HCT116 (cell line): ENCODE measurements around the gene MDP1. TPM values are rescaled to one million over a fixed set of nuclear protein-coding genes. Genes with fewer than 3 reads are reported as not detected.
A peak's percentile ranks its signal among the peaks of the same experiment; 100 is the strongest.

Experiments used
- ATAC-seq: fragments of 200-7000 bp; cut with Tn5 transposase; 2 replicates; pipeline ENCODE4 v1.9.1; 2020; ENCODE audit warnings: mild to moderate bottlenecking, moderate library complexity
- BruUV-seq: library from RNA; stranded (reverse); fragments of 400-500 nt; replicated peaks from 2 replicates; lab custom pipeline; 2021; lab: Mats Ljungman, UMichigan
- CTCF ChIA-PET: fragments of 300-600 bp; sonication (Branson Sonifier 250); formaldehyde crosslinking; loops from one replicate; lab custom pipeline; 2021; ENCODE audit warnings: antibody characterized with exemption; lab: Charles Lee
- POLR2A ChIA-PET: fragments of 300-600, 350-600 bp; sonication (Branson Sonifier 250); formaldehyde crosslinking; loops from one replicate; lab custom pipeline; 2021; ENCODE audit warnings: antibody characterized with exemption; lab: Charles Lee
- RAD21 ChIA-PET, 2 experiments: fragments of 300-600 bp; sonication (Branson Sonifier 250); formaldehyde crosslinking; loops; one replicate each; lab custom pipeline; 2023; ENCODE audit warnings: low total read pairs in 2 of 2; ENCODE audit not compliant: uncharacterized antibody in 2 of 2, unreplicated experiment in 2 of 2, low non-redundant PET in 1 of 2; lab: Charles Lee
- DNase-seq: peaks from one replicate; pipeline ENCODE4 v3.0.0-alpha.2; 2010; ENCODE audit warnings: low read depth, low spot score
- H2AFZ ChIP-seq: fragments of 200-600 bp; shearing (Covaris generic), sonication (generic); 2 replicates; pipeline ENCODE4 v1.6.1; 2017; ENCODE audit warnings: low read depth, mixed run types, mixed read lengths, antibody characterized with exemption, low read length; ENCODE audit not compliant: poor library complexity, severe bottlenecking
- H3K27ac ChIP-seq: 2 replicates; pipeline ENCODE4 v1.5.1; 2012; ENCODE audit warnings: low read depth, low read length
- H3K27me3 ChIP-seq: fragments of 200-600 bp; sonication (generic); 2 replicates; pipeline ENCODE4 v1.6.1; 2016; ENCODE audit warnings: mixed run types, low read length, mixed read lengths; ENCODE audit not compliant: insufficient read depth
- H3K36me3 ChIP-seq, 2 experiments: fragments of 200-500 bp in 1 of 2; fragments of 200-600 bp in 1 of 2; sonication (Bioruptor generic) in 1 of 2; sonication (generic) in 1 of 2; 2 replicates each; pipeline versions ENCODE4 v1.5.1 to v1.6.1; 2014 to 2016; ENCODE audit warnings: low read length in 2 of 2, inconsistent platforms in 1 of 2, mixed read lengths in 1 of 2, mixed run types in 1 of 2; ENCODE audit not compliant: insufficient read depth in 2 of 2, control insufficient read depth in 1 of 2
- H3K4me1 ChIP-seq, 2 experiments: fragments of 200-600 bp in 1 of 2; sonication (generic) in 1 of 2; 2 replicates each; pipeline versions ENCODE4 v1.5.1 to v1.6.1; 2012 to 2017; ENCODE audit warnings: low read length in 2 of 2, inconsistent platforms in 1 of 2, mild to moderate bottlenecking in 1 of 2, mixed read lengths in 1 of 2, mixed run types in 1 of 2, moderate library complexity in 1 of 2; ENCODE audit not compliant: insufficient read depth in 2 of 2, control insufficient read depth in 1 of 2
- H3K4me2 ChIP-seq: fragments of 200-600 bp; sonication (generic); 2 replicates; pipeline ENCODE4 v1.6.1; 2017; ENCODE audit warnings: mixed run types, low read length, mixed read lengths
- H3K4me3 ChIP-seq, 2 experiments: fragments of 200-600 bp in 1 of 2; sonication (generic) in 1 of 2; replicated peaks in 1 of 2; 2 replicates each; pipeline ENCODE4 v1.5.1; 2011 to 2016; ENCODE audit warnings: low read length in 2 of 2, control low read depth in 1 of 2, low read depth in 1 of 2, mild to moderate bottlenecking in 1 of 2, mixed read lengths in 1 of 2, mixed run types in 1 of 2
- H3K79me2 ChIP-seq: fragments of 200-600 bp; sonication (generic); 2 replicates; pipeline ENCODE4 v1.6.1; 2017; ENCODE audit warnings: mild to moderate bottlenecking, mixed run types, low read length, moderate library complexity, mixed read lengths; ENCODE audit not compliant: insufficient read depth
- H3K9ac ChIP-seq: fragments of 200-600 bp; sonication (generic); 2 replicates; pipeline ENCODE4 v1.6.1; 2016; ENCODE audit warnings: low read length, mixed read lengths
- H3K9me2 ChIP-seq: fragments of 200-600 bp; sonication (generic), shearing (Covaris generic); 2 replicates; pipeline ENCODE4 v1.6.1; 2017; ENCODE audit warnings: mixed run types, mild to moderate bottlenecking, moderate library complexity; ENCODE audit not compliant: insufficient read depth
- H3K9me3 ChIP-seq, 2 experiments: fragments of 200-500 bp in 1 of 2; fragments of 200-600 bp in 1 of 2; sonication (Bioruptor generic) in 1 of 2; sonication (generic) in 1 of 2; 2 replicates each; pipeline ENCODE4 v1.6.1; 2014 to 2017; ENCODE audit warnings: low read length in 2 of 2, mixed read lengths in 2 of 2, inconsistent platforms in 1 of 2, low read depth in 1 of 2, mild to moderate bottlenecking in 1 of 2, mixed run types in 1 of 2, moderate library complexity in 1 of 2; ENCODE audit not compliant: control insufficient read depth in 1 of 2, insufficient read depth in 1 of 2
- H4K20me1 ChIP-seq: fragments of 200-600 bp; sonication (generic), shearing (Covaris generic); 2 replicates; pipeline ENCODE4 v1.6.1; 2017; ENCODE audit warnings: mixed run types, mild to moderate bottlenecking, moderate library complexity; ENCODE audit not compliant: insufficient read depth
- ATF3 ChIP-seq: IDR thresholded peaks from 2 replicates; pipeline ENCODE4 v1.6.1; 2012
- CBX3 ChIP-seq: IDR thresholded peaks from 2 replicates; pipeline ENCODE4 v1.6.1; 2012; ENCODE audit warnings: low read depth
- CEBPB ChIP-seq: IDR thresholded peaks from 2 replicates; pipeline ENCODE4 v1.6.1; 2012; ENCODE audit warnings: low read depth
- CTCF ChIP-seq, 3 experiments: fragments of 200-600 bp in 1 of 3; sonication (generic) in 1 of 3; IDR thresholded peaks in 2 of 3; conservative IDR thresholded peaks in 1 of 3; 2 replicates each; pipeline ENCODE4 v1.5.1; 2012 to 2017; ENCODE audit warnings: low read depth in 2 of 3, low read length in 2 of 3, antibody characterized with exemption in 1 of 3, borderline replicate concordance in 1 of 3, control low read depth in 1 of 3, mild to moderate bottlenecking in 1 of 3, mixed read lengths in 1 of 3, mixed run types in 1 of 3, moderate library complexity in 1 of 3; ENCODE audit not compliant: insufficient read depth in 1 of 3
- EGR1 ChIP-seq: IDR thresholded peaks from 2 replicates; pipeline ENCODE4 v1.6.1; 2012; ENCODE audit warnings: low read depth
- ELF1 ChIP-seq: IDR thresholded peaks from 2 replicates; pipeline ENCODE4 v1.6.1; 2012; ENCODE audit warnings: low read depth, borderline replicate concordance
- EZH2 ChIP-seq: fragments of 200-600 bp; sonication (generic); IDR thresholded peaks from 2 replicates; pipeline ENCODE4 v1.6.1; 2017; ENCODE audit warnings: antibody characterized with exemption, mixed run types
- EZH2phosphoT487 ChIP-seq: fragments of 200-600 bp; IDR thresholded peaks from 2 replicates; pipeline ENCODE4 v1.6.1; 2018; ENCODE audit warnings: antibody characterized with exemption, borderline replicate concordance
- JUND ChIP-seq: IDR thresholded peaks from 2 replicates; pipeline ENCODE4 v1.6.1; 2012
- POLR2A ChIP-seq: IDR thresholded peaks from 2 replicates; pipeline ENCODE4 v1.7.0; 2011; ENCODE audit warnings: borderline replicate concordance; ENCODE audit not compliant: insufficient read depth, insufficient read length; ENCODE audit errors: extremely low read depth
- POLR2AphosphoS5 ChIP-seq: IDR thresholded peaks from 2 replicates; pipeline ENCODE4 v1.6.1; 2011; ENCODE audit warnings: mild to moderate bottlenecking, low read depth, low read length, moderate library complexity
- REST ChIP-seq: IDR thresholded peaks from 2 replicates; pipeline ENCODE4 v1.6.1; 2012; ENCODE audit warnings: low read depth
- SIN3A ChIP-seq: IDR thresholded peaks from 2 replicates; pipeline ENCODE4 v1.6.1; 2012; ENCODE audit warnings: low read depth
- SP1 ChIP-seq: IDR thresholded peaks from 2 replicates; pipeline ENCODE4 v1.6.1; 2012; ENCODE audit warnings: low read depth
- SRF ChIP-seq: IDR thresholded peaks from 2 replicates; pipeline ENCODE4 v1.6.1; 2012; ENCODE audit warnings: low read depth
- YY1 ChIP-seq: IDR thresholded peaks from 2 replicates; pipeline ENCODE4 v1.6.1; 2011; ENCODE audit warnings: low read length, low read depth, moderate library complexity, mild to moderate bottlenecking; ENCODE audit not compliant: insufficient replicate concordance; ENCODE audit errors: extremely low read depth
- ZBTB33 ChIP-seq: IDR thresholded peaks from 2 replicates; pipeline ENCODE4 v1.6.1; 2011; ENCODE audit warnings: mild to moderate bottlenecking, low read length, moderate library complexity; ENCODE audit not compliant: insufficient replicate concordance; ENCODE audit errors: extremely low read depth
- ZFX ChIP-seq: fragments of 450-650 bp; IDR thresholded peaks from 2 replicates; pipeline ENCODE4 v1.6.1; 2017
- ZNF274 ChIP-seq: fragments of 200-500 bp; sonication (Bioruptor generic); IDR thresholded peaks from 2 replicates; pipeline ENCODE4 v1.6.1; 2014; ENCODE audit warnings: mild to moderate bottlenecking, low read depth, low read length, inconsistent platforms
- intact Hi-C: fragments of 100-400 bp; cut with micrococcal nuclease; formaldehyde crosslinking; loops from 2 replicates; pipeline ENCODE4 v1.10.0; 2022
- total RNA-seq: library from RNA; stranded (reverse); gene quantifications from one replicate; pipeline ENCODE4 v1.2.1, GENCODE V29; 2021; ENCODE audit not compliant: unreplicated experiment
- TF ChIP-seq, protein P1 (sequence below): IDR thresholded peaks from 2 replicates; pipeline ENCODE4 v1.6.1; 2012

Gene MDP1
- total RNA-seq, 1 experiment from 2014 or later: 15.9 TPM

- Histone ChIP-seq H3K4me2 (peak overlapping the region; percentile 91), H3K79me2 (peaks cover 51% of the 10 kb centered on the region), H3K4me3 (peak overlapping the region; percentile 89 to 94), H4K20me1 (no peaks in the 10 kb centered on the region), H3K27ac (peak overlapping the region; percentile 98; the same call in 1 of the 2 replicates), H3K36me3 (peaks cover 29 to 36% of the 10 kb centered on the region in 2 experiments; a peak in 3 of 4 replicates), H3K9me2 (no peaks in the 10 kb centered on the region), H3K27me3 (no peaks in the 10 kb centered on the region), H2AFZ (no peak overlapping the region), H3K9ac (peak overlapping the region; percentile 77), H3K4me1 (peaks cover 20 to 22% of the 10 kb centered on the region in 2 experiments), H3K9me3 (no peaks in the 10 kb centered on the region)
- RAD21 ChIA-PET: no interaction called here
- TF ChIP-seq POLR2AphosphoS5 (no peak), EZH2 (no peak), EGR1 (no peak), ZFX (no peak), POLR2A (no peak), SIN3A (no peak), SP1 (no peak), ZNF274 (no peak), ATF3 (no peak), REST (no peak), SRF (no peak), CBX3 (no peak), CEBPB (no peak), EZH2phosphoT487 (no peak), ELF1 (no peak), JUND (no peak), ZBTB33 (no peak), YY1 (no peak), CTCF (IDR thresholded peaks at IDR 0.05 in 2 of 3, conservative IDR thresholded peaks at IDR 0.05 in 1 of 3; ENCODE audit: borderline replicate concordance in 1 of 3, insufficient read depth in 1 of 3, low read depth in 2 of 3, low read length in 2 of 3) (no peak)
- TF ChIP-seq, protein P1, sequence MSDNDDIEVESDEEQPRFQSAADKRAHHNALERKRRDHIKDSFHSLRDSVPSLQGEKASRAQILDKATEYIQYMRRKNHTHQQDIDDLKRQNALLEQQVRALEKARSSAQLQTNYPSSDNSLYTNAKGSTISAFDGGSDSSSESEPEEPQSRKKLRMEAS: no peak
- intact Hi-C loops: no loop called here
- DNase-seq: no peak
- CTCF ChIA-PET: interaction anchor here (0.8 kb wide), 1 partner anchor 28 kb away, joined by 4 read pairs; the partner anchor contains the start of gene IRF9
- no peak for ATAC-seq
- no TSS peak for BruUV-seq
- POLR2A ChIA-PET: interaction anchor here (1.3 to 1.6 kb wide), 3 partner anchors 24 to 53 kb away, joined by 3 to 5 read pairs (median 3); partner anchors contain the start of genes CHMP4A, PSME1 and TINF2
These were observed 26.4 kb downstream of the MDP1 start for GRCh38 chr14:24189460-24189859.
